SHP77 (cell line): ENCODE results near the gene CSTB.
"Not testable (repeated sequence)": the region's sequence is repeated elsewhere in the genome, so short reads cannot be mapped to it uniquely, and the experiment has no call there.

Source experiments
- DNase-seq, 2 experiments: peaks; one replicate each; lab custom pipeline; 2025; lab: John Stamatoyannopoulos, UW

Gene CSTB

GRCh38 chr21:43775795-43776430 is at the start of gene CSTB:
Gene CSTB (minus strand): TSS chr21:43776308. CDS start chr21:43776269, 39 bp downstream.
- DNase-seq: peak; percentile 60 to 76

DNA sequence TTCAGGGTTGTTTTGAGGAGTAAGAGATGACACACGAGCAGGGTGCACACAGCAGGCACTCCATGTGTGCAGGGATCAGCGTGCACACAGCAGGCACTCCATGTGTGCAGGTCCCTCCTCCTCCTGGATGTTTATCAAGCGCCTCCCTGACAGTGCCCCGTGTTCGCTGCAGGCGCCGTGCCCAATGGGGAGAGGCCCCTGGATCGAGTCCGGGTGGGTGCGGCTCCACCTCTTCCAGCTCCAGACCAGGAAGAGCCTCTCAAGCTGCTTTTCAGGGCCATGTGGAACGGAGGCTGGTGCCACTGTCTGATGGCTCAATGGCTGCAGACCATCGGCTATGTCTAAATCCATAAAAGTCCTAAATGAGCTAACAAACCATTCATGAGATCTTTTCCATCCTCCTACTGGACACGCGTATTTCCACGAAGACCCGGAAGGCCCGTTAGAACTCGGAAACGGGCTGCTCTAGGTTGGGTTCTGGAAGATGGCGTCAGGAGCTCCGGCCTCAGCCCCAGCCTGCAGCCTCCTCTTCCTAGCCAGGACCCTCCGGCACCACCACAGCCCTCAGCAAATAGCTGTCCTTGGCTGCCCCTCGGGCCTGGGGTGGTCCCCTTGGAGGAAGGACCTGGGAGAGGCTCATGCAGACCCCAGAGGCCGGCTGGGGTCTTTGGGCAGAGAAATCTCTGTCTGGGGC is 49.3 kb upstream of the CSTB start:
- DNase-seq: no peak

DNA sequence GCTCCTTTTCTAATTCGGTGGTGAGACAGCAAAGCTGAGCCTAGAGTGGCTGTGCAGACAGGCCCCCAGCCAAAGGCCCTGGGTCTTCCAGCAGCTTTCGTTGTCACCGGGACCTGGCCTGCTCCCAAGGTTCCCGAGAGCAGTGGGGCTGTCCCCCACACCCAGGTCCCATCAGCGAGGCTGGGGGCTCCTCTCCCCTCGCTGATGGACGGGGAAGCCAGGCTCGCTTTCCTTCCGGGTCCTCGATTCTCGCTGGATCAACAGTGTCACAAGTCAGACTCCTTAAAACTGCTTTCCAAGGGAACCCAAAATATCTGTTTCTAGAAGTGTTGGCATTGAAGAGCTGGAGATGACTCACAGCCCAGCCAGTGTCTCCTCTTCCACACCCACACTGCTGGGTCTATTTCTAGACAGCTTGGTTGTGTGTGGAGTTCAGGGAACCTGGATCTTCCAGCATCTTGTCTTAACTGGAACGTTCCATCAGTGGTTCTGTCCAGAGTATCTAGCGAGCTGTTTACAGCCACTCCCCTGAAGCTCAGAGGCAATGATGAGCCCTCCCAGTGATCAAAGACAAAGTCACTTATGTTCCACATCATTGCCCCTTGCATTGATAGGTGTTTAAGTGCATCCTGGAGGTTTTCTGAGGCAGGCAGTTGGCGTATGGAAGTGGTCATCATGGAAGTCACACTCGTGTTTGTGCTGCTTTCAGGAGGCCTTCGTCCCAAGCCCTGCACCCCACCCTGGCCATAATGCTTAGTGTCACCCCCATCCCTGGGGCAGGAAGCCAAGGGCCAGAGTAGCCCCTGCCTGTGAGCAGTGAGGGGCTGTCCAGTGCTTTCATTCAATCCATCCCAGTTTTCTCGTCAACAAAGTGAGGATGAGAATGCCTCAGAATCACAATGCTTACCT is 48.5 kb upstream of the CSTB start:
- no peak for DNase-seq

- not testable (repeated sequence) for DNase-seq
These were observed 46.6 kb upstream of the CSTB start for GRCh38 chr21:43822741-43823140.

DNA sequence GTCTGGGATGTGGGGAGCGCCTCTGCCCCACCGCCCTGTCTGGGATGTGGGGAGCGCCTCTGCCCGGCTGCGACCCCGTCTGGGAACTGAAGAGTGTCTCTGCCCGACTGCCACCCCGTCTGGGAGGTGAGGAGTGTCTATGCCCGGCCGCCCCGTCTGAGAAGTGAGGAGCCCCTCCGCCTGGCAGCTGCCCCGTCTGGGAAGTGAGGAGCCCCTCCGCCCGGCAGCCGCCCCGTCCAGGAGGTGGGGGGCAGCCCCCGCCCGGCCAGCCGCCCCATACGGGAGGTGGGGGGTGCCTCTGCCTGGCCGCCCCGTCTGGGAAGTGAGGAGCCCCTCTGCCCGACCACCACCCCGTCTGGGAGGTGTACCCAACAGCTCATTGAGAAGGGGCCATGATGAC is 46.1 kb upstream of the CSTB start:
- not testable (repeated sequence) for DNase-seq

GRCh38 chr21:43820466-43820865 is 44.4 kb upstream of the CSTB start:
- no peak for DNase-seq

DNA sequence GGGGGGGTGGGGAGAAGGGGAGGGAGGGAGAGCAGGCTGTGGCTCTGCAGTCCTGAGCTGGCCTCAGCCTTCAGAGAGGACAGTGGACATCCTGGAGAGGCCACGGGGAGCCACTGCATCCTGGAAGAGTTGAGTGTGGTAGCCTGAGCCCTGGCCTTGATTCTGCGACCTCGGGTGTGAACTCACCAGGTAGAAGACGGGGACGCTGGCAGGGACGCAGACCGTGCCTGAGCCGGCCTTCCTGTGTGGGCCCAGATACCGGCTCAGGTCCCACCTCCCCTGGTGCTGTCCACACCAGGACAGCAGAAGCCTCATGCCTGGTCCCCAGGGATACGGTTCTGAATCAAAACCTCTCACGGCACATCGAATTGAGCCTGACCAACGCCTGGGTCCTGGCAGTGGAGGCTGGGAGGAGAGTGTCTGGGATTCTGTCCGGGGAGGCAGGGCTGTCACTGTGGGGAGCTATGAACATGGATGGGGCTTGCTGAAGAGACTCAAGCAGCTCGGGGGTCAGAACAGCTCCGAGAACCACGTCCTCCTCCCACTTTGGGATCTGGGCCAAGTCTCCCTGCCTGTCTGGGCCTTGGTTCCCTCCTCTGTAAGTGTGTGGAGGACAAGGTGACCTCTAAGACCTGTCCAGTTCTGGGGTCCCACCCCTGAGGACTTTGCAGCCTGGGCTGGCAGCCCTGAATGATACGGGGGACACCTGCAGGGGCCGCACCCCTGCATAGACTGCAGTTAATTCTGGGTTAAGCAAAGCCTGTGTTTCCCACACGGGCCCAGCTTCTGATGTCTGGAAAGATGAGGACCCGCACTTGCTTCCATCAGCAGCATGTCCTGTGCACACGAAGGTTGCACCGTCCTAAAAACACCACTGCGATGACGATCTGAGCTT is 43.6 kb upstream of the CSTB start:
- DNase-seq: no peak

GRCh38 chr21:43818685-43819084 is 42.6 kb upstream of the CSTB start:
- no peak for DNase-seq

DNA sequence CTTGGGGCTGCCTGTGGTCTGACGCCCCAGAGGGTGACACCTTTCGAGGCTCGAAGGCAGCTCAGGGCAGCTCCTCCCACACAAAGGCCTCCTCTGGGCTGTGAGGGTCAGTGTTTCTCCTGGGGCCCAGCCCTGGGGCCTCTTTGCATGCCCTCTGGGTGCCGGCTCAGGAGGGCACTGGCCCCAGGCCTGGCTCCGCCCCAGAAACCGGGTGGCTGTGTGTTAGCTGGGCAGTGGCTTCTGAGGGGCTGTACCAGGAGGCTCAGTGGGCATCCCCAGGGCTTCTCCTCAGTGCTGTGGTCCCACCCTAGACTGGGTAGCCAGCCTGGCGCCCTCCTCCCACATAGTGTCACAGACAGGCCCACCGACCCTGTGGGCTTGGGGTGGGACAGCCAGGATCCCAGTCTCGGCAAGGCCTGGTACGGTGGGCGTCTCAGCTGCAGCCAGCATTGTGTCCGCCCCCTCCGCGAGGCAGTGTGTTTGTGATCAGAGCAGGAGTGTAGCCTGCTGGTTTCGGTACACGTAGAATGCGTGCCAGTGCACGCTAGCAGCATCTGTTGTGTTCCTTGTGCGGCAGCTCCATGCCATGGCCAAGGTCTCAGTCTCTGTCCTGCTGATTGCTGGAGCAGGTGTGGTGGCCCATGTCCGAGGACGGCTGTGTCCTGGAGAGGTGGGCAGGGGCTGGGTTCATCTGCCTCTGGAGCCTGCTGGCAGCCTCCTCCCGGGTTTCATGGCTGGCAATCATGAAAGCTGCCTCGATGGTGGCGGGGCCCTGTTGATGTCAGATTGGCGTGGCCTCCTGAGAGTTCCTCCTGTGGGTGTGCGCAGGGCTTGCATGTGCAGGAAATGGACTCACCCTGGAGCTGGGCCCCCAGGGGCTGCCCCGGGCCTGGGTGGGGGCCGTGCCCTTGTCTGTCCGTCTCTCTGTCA is 41.3 kb upstream of the CSTB start:
- DNase-seq: no peak

- no peak for DNase-seq
These were observed 40.5 kb upstream of the CSTB start for GRCh38 chr21:43816611-43817071.

- DNase-seq: no peak
These were observed 39.9 kb upstream of the CSTB start for GRCh38 chr21:43815991-43816390.

- DNase-seq: no peak
These were observed 39.1 kb upstream of the CSTB start for GRCh38 chr21:43815107-43815613.

DNA sequence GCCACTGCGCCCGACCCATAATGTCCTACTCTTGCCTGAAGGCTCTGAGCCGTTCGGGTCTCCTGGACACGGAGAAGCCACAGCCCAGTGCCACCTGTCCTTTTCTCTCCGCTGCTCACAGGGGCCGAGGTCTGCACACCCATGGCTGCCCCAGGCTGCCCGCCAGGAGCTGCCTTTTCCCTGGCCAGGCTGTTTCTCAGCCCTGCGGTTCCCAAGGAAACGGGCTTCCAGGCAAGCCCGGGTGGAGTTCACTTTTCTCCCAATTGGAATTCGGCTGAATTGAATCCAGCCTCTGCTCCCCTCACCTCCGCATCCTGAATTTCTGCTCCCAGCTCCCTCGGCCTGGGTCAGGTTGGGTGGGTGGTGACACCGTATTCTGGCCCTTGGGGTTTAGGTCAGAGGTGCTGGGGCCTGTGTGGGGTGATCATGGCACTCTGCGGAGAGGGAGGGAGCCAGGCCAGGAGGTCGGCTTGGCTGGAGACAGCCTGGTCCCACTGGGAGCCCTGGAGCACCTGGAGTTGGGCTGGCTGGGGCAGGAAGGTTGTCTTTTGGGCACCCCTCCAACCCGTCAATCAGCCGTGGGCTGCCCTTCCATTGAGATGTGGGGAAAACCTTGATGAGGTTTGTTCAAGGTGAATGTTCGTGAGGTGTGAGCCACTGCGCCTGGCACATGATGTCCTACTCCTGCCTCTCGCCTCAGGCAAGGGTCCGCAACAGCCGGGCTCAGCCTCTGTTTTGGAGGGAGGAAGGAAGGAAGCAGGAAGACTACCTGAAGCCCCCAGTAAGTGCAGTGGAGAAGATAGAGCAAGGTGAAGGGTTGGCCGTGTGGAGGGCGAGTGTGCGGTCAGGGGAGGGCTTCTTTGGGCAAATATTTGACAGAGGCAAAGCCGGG is 38.4 kb upstream of the CSTB start:
- no peak for DNase-seq

DNA sequence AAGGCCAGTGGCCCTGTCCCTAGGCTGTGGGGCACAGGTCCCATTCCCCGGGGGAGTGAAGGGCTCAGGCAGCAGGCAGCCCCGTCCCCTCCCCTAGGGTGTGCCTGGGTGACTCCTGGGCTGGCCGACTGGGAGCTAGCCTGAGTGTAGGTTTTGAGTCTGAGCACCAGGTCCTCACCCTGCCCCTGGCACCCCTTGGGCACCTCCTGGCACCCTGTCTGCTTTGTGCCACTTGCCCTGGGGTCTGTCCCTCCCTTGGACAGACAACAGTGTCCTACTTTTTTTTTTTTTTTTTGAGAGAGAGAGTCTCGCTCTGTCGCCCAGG is 37.5 kb upstream of the CSTB start:
- DNase-seq: no peak

- no peak for DNase-seq
These were observed 37.0 kb upstream of the CSTB start for GRCh38 chr21:43812957-43813655.

DNA sequence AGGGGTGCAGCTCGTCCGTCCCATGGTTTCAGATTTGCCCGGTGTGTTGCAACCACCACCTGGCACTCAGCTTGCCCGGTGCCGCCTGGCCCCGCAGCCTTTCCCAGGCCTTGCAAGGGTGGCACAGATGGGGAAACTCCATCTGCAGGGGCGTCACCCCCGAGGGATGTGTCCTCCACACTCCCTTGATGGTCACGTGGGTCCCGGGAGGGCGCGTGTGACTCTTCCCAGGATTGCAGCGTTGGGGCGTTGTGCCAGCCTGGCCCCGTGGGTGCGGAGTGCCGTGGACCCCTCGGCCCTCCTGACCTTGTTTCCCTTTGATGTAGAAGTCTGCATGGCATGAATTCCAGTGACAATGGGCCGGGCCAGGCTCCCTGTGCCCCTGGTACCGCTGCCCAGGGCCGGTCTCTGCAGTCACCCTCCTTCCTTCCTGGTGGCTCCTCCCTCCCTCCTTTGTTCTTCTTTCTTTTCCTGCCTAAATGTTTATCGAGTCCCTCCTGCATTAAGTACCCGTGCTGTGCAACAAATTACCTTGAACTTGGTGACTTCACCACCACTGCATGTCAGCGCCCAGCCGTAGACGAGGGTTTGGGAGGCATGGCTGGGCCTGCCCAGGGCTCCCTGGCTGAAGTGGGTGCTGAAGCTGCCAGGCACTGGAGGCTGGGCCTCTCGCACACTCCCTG is 36.2 kb upstream of the CSTB start:
- DNase-seq: peak; percentile 14 to 20

DNA sequence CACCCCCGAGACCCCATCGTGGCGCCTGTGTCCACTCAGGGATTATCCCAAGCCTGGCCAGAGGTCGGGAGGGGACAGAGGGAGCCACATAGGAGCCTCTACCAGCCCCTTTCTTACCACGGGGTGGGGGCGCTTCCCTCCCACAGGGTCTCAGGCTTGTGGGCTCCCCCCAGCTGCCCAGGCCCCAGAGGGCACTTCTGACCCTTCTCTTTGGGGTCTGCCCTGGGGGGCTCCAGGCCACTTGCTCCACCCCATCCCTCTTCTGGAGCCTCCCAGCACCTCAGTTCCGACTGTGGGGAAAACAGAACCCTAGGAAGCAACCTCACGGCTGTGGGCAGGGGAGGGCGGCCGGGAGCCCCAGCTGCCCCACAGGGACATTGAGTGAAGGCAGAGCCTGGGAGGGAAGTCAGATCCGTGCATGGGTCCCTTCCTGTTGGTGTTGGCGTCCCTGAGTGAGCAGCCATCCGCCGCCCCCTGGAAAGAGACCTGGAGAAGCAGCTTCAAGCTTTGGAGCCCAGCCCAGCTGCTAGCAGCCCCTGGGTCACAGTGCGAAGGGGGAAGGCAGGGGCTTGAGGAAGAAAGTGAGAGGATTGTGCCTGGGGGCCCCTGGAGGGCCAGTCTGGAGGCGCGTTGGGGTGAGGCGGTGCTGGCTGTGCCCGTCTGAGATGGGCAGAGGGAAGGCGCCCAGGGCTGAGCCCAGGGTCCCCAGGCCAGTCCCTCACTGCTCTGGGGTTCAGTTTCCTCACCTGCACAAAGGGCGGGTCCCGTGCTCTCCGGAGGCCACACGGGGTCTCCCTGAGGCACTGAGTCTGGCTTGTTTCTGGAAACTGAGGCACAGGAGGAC is 35.4 kb upstream of the CSTB start:
- no peak for DNase-seq
